ENCODE data around the gene B3GNT8.

Gene B3GNT8

DNA sequence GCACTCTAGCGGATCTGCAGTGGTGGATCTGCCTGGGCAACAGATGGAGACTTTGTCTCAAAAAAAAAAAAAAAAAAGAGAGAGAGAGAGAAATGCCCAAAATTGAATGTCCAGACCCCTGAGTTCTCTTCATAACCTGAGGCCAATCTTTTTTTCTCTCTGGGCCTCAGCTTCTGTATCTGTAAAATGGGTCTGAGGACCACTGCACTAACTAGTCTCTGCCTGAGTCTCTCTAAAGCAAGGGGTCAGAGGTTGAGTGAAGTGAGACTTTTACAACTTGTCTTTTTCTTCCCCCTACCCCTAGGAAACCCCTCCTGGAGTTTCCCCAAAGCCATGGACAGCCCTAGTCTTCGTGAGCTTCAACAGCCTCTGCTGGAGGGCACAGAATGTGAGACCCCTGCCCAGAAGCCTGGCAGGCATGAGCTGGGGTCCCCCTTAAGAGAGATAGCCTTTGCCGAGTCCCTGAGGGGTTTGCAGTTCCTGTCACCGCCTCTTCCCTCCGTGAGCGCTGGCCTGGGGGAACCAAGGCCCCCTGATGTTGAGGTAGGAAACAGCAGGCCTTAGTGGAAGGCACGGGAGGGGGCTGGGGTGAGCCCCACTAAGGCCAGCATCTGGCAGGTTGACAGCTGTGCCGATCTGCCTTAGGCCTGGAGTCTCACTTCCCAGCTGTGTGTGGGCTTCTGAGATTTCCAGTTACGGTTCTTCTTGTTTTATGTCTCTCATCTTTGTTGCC, 49.0 kb downstream of the B3GNT8 start:
- no peak for DNase-seq (ENCODE audit: low read depth)
- no peak overlapping the region for H3K4me3 ChIP-seq (ENCODE audit: low read depth, low read length)
- TF ChIP-seq, protein P1, sequence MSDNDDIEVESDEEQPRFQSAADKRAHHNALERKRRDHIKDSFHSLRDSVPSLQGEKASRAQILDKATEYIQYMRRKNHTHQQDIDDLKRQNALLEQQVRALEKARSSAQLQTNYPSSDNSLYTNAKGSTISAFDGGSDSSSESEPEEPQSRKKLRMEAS (IDR thresholded peaks at IDR 0.05; ENCODE audit: low read depth, low read length), result no peak

DNA sequence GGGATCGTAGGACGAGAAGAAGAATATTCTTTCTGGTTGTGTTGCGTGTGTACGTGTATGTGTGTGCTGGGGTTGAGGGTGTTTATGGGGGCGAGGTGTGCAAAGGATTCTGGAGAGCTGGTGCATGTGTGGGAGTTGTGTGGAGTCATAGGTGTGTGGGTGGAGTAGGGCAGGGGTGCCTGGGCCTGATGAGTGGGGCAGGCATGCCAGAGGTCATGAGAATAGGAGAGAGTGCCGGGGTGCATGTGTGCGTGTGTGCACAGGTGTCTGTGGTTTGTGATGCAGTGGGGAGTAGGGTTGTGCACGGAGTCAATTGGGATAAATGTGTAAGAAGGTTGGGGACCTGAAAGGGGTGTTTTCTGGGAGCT, 50.2 kb downstream of the B3GNT8 start:
- TF ChIP-seq, protein P1 (IDR thresholded peaks at IDR 0.05; ENCODE audit: low read depth, low read length), result no peak
- TF ChIP-seq, protein P2, sequence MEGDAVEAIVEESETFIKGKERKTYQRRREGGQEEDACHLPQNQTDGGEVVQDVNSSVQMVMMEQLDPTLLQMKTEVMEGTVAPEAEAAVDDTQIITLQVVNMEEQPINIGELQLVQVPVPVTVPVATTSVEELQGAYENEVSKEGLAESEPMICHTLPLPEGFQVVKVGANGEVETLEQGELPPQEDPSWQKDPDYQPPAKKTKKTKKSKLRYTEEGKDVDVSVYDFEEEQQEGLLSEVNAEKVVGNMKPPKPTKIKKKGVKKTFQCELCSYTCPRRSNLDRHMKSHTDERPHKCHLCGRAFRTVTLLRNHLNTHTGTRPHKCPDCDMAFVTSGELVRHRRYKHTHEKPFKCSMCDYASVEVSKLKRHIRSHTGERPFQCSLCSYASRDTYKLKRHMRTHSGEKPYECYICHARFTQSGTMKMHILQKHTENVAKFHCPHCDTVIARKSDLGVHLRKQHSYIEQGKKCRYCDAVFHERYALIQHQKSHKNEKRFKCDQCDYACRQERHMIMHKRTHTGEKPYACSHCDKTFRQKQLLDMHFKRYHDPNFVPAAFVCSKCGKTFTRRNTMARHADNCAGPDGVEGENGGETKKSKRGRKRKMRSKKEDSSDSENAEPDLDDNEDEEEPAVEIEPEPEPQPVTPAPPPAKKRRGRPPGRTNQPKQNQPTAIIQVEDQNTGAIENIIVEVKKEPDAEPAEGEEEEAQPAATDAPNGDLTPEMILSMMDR (IDR thresholded peaks at IDR 0.05; ENCODE audit: low read depth, low read length), result no peak
- no peak for TF ChIP-seq POLR2A (IDR thresholded peaks at IDR 0.05; ENCODE audit: extremely low read depth, insufficient read length)
- no peak for TF ChIP-seq MYC (IDR thresholded peaks at IDR 0.05; ENCODE audit: low read depth, low read length)
- no peak for DNase-seq (ENCODE audit: low read depth)
- no peak overlapping the region for H3K4me3 ChIP-seq (ENCODE audit: low read depth, low read length)

DNA sequence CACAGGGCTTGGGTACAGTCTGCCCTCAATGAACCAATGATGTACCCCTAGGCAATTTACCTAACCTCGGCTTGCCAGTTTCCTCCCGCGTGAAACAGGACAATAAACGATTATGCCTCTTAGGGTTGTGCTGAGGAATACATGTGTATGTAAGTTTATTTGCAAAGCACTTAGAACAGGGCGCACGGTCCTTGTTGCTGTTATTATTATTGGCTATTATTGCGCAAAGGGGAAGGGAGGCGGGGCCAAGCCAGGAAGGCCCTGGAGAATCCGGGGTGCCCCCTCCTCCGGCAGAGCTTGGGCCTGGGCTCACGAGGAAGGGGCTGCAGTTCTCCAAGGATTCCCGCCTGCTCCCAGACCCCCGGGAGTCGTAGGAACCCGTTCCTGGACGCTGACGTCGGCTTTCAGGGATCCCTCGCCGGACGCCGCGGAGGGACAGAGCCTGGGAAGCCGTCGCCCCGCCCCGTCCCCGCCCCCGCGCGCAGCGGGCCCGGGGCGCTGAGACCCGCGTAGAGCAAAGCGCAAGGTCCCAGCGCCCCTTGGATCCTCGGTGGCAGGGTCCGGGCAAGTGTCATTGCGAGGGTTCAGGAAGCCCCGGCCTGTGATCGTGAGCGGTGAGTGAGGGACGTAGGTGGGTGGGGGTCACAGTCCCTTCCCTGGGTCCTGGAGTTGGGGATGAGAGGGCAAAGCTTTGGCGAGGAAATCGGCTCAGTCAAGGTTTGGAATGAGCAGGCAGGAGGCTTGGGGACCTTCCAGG, 50.8 kb downstream of the B3GNT8 start, which contains the start of gene TMEM91:
TSS of gene TMEM91 (plus strand) at position 293 of the 757 bp plus-strand sequence. CDS start 1,777 bp downstream, outside the sequence.
- TF ChIP-seq, protein P1 (IDR thresholded peaks at IDR 0.05; ENCODE audit: low read depth, low read length), result no peak
- no peak for TF ChIP-seq POLR2A (IDR thresholded peaks at IDR 0.05; ENCODE audit: extremely low read depth, insufficient read length)
- TF ChIP-seq, protein P2 (IDR thresholded peaks at IDR 0.05; ENCODE audit: low read depth, low read length), result no peak
- TF ChIP-seq MYC (IDR thresholded peaks at IDR 0.05; ENCODE audit: low read depth, low read length), result no peak
- H3K4me3 ChIP-seq (ENCODE audit: low read depth, low read length), result peak within 1 kb of the TSS; percentile 28
- DNase-seq (ENCODE audit: low read depth), result no peak
